SU-DHL-6 (cell line): Measurements from ENCODE around the gene PICALM.

Source experiments
- H2AFZ ChIP-seq: fragments of 200-600 bp; sonication (generic); 2 replicates; pipeline ENCODE4 v1.6.1; 2014; ENCODE audit warnings: low read depth, mild to moderate bottlenecking, moderate library complexity, mixed read lengths, antibody characterized with exemption, low read length; ENCODE audit not compliant: severe bottlenecking
- H3F3A ChIP-seq: fragments of 200-600 bp; shearing (Covaris generic); 2 replicates; pipeline ENCODE4 v1.6.0; 2016; ENCODE audit warnings: antibody characterized with exemption, mild to moderate bottlenecking; ENCODE audit not compliant: insufficient read depth
- H3K27ac ChIP-seq: fragments of 200-600 bp; sonication (generic); 2 replicates; pipeline ENCODE4 v1.5.1; 2016; ENCODE audit warnings: low read depth, mild to moderate bottlenecking, low read length, moderate library complexity, mixed read lengths
- H3K27me3 ChIP-seq: fragments of 200-600 bp; sonication (generic), shearing (Covaris generic); 2 replicates; pipeline ENCODE4 v1.6.0; 2014; ENCODE audit warnings: mild to moderate bottlenecking, low read length
- H3K36me3 ChIP-seq: fragments of 200-600 bp; sonication (generic); 2 replicates; pipeline ENCODE4 v1.6.1; 2014; ENCODE audit warnings: mild to moderate bottlenecking, low read length, mixed read lengths
- H3K4me2 ChIP-seq: fragments of 300-600, 200-600 bp; shearing (Covaris generic), sonication (generic); 2 replicates; pipeline ENCODE4 v1.6.0; 2014; ENCODE audit warnings: low read length, low read depth, mild to moderate bottlenecking; ENCODE audit not compliant: poor library complexity, severe bottlenecking
- H3K4me3 ChIP-seq: fragments of 200-600 bp; sonication (generic); 2 replicates; pipeline ENCODE4 v1.5.1; 2014; ENCODE audit warnings: antibody characterized with exemption, low read length, mild to moderate bottlenecking, mixed read lengths; ENCODE audit not compliant: insufficient read depth, poor library complexity, severe bottlenecking
- H3K79me2 ChIP-seq: fragments of 200-600 bp; sonication (generic); 2 replicates; pipeline ENCODE4 v1.6.1; 2014; ENCODE audit warnings: mild to moderate bottlenecking, low read length, moderate library complexity; ENCODE audit not compliant: insufficient read depth
- H3K9ac ChIP-seq: fragments of 200-600 bp; sonication (generic); 2 replicates; pipeline ENCODE4 v1.7.0; 2014; ENCODE audit warnings: mild to moderate bottlenecking, low read length
- H3K9me2 ChIP-seq: fragments of 200-600 bp; sonication (generic); replicated peaks from 2 replicates; pipeline ENCODE4 v1.6.1; 2014; ENCODE audit warnings: low read length; ENCODE audit not compliant: insufficient read depth
- H3K9me3 ChIP-seq: fragments of 200-600 bp; sonication (generic); 2 replicates; pipeline ENCODE4 v1.6.1; 2014; ENCODE audit warnings: low read length, mixed read lengths; ENCODE audit not compliant: insufficient read depth
- H4K20me1 ChIP-seq: fragments of 200-600 bp; sonication (generic); 2 replicates; pipeline ENCODE4 v1.6.1; 2014; ENCODE audit warnings: low read depth, mild to moderate bottlenecking, antibody characterized with exemption, low read length, moderate library complexity, mixed read lengths
- CTCF ChIP-seq: fragments of 200-600 bp; sonication (generic); IDR thresholded peaks from one replicate; pipeline ENCODE4 v1.5.1; 2017; ENCODE audit warnings: antibody characterized with exemption, mild to moderate bottlenecking, low read length, moderate library complexity; ENCODE audit not compliant: insufficient read depth, poor library complexity, severe bottlenecking
- EZH2phosphoT487 ChIP-seq: fragments of 200-600 bp; sonication (generic), shearing (Covaris generic); conservative IDR thresholded peaks from 2 replicates; pipeline ENCODE4 v1.6.1; 2018; ENCODE audit warnings: mild to moderate bottlenecking, antibody characterized with exemption, low read length, moderate library complexity, mixed read lengths

PICALM gene

GRCh38 chr11:85965202-85965601 lies 103.7 kb downstream of the PICALM start:
- H3K79me2 ChIP-seq: peaks cover 5% of the 10 kb centered on the region; the same call in 1 of the 2 replicates
- H3K27me3 ChIP-seq: no peaks in the 10 kb centered on the region
- no peak overlapping the region for H3K27ac ChIP-seq
- H2AFZ ChIP-seq: no peak overlapping the region
- peaks cover 16% of the 10 kb centered on the region for H3K36me3 ChIP-seq
- H3K4me3 ChIP-seq: no peak overlapping the region
- H3K9me3 ChIP-seq: no peaks in the 10 kb centered on the region
- H3K9me2 ChIP-seq: no peaks in the 10 kb centered on the region
- no peaks in the 10 kb centered on the region; the same call in 1 of the 2 replicates for H3F3A ChIP-seq
- TF ChIP-seq EZH2phosphoT487 (no peak), CTCF (no peak)
- no peak overlapping the region for H3K9ac ChIP-seq
- H4K20me1 ChIP-seq: no peaks in the 10 kb centered on the region
- no peak overlapping the region for H3K4me2 ChIP-seq

- no peaks in the 10 kb centered on the region for H3K9me3 ChIP-seq
- H3F3A ChIP-seq: no peaks in the 10 kb centered on the region; the same call in 1 of the 2 replicates
- H3K27ac ChIP-seq: no peak overlapping the region
- H3K79me2 ChIP-seq: no peaks in the 10 kb centered on the region; the same call in 1 of the 2 replicates
- no peaks in the 10 kb centered on the region for H3K9me2 ChIP-seq
- H3K4me3 ChIP-seq: no peak overlapping the region
- H3K4me2 ChIP-seq: no peak overlapping the region
- no peak overlapping the region for H2AFZ ChIP-seq
- no peak overlapping the region for H3K9ac ChIP-seq
- no peaks in the 10 kb centered on the region for H3K27me3 ChIP-seq
- peaks cover 29% of the 10 kb centered on the region for H3K36me3 ChIP-seq
- TF ChIP-seq EZH2phosphoT487 (no peak), CTCF (no peak)
- H4K20me1 ChIP-seq: no peaks in the 10 kb centered on the region
Measured at GRCh38 chr11:85961930-85962363, 106.9 kb downstream of the PICALM start.

- Histone ChIP-seq H3K9me3 (no peaks in the 10 kb centered on the region), H3K9ac (no peak overlapping the region), H3K79me2 (no peaks in the 10 kb centered on the region; the same call in 1 of the 2 replicates), H3K9me2 (no peaks in the 10 kb centered on the region), H2AFZ (no peak overlapping the region), H3K4me2 (no peak overlapping the region), H3F3A (no peaks in the 10 kb centered on the region; the same call in 1 of the 2 replicates), H4K20me1 (no peaks in the 10 kb centered on the region), H3K27ac (no peak overlapping the region), H3K36me3 (peaks cover 32% of the 10 kb centered on the region), H3K4me3 (no peak overlapping the region), H3K27me3 (no peaks in the 10 kb centered on the region)
- no peak for TF ChIP-seq EZH2phosphoT487
- TF ChIP-seq CTCF: no peak
Measured at GRCh38 chr11:85961130-85961529, 107.8 kb downstream of the PICALM start.

- no peaks in the 10 kb centered on the region for H3K9me3 ChIP-seq
- no peaks in the 10 kb centered on the region for H3K9me2 ChIP-seq
- no peaks in the 10 kb centered on the region; the same call in 1 of the 2 replicates for H3K79me2 ChIP-seq
- H2AFZ ChIP-seq: no peak overlapping the region
- H3K4me3 ChIP-seq: no peak overlapping the region
- no peaks in the 10 kb centered on the region for H3K27me3 ChIP-seq
- no peak overlapping the region for H3K27ac ChIP-seq
- no peak overlapping the region for H3K4me2 ChIP-seq
- H4K20me1 ChIP-seq: no peaks in the 10 kb centered on the region
- no peaks in the 10 kb centered on the region; the same call in 1 of the 2 replicates for H3F3A ChIP-seq
- H3K36me3 ChIP-seq: peaks cover 37% of the 10 kb centered on the region
- TF ChIP-seq CTCF (no peak), EZH2phosphoT487 (no peak)
- no peak overlapping the region for H3K9ac ChIP-seq
Measured at GRCh38 chr11:85960678-85961077, 108.2 kb downstream of the PICALM start.
